Measurements from ENCODE around the gene TMEM44.

TMEM44 gene, protein sequence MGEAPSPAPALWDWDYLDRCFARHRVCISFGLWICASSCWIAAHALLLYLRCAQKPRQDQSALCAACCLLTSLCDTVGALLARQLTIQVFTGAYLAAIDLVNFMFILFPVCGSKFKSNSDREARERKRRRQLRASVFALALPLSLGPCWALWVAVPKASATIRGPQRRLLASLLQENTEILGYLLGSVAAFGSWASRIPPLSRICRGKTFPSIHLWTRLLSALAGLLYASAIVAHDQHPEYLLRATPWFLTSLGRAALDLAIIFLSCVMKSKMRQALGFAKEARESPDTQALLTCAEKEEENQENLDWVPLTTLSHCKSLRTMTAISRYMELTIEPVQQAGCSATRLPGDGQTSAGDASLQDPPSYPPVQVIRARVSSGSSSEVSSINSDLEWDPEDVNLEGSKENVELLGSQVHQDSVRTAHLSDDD

DNA sequence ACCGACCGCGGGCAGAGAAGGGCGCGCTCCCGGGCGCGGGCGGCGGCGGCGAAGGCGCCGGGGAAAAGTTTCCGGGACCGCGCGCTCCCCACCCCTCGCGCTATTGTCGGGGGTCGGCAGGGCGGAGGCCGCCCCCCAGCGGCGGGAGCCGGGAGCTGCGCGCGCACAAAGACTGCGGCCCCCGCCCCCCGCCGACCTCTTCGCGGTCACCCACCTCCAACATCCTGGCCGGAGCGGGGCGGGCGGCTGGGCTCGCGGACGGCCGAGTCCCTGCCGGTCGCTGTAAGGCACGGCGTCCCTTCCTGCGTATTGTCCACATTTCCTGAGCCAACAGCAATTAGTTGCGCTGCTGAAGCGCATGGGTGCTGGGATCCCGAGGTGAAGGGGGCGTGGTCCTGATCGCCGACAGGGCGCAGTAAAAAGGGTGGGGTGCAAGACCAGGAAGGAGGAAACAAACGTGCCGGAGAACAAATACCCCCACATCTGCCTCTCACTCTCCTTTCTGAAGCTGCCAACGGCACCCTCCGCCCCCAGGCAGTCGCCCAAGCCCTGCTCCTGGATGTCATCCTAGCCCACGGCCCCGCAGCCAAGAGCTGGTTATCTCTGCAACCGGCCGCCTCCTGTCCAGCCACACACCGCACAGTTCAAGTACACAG lies at the start of gene TMEM44:
Gene TMEM44, minus strand, starts transcription at position 71 of the 656 bp plus-strand sequence. CDS start 204 bp downstream, outside the sequence.
- Mint-ChIP-seq H3K4me1 (ENCODE audit: low read depth) (peaks cover 6% of the 10 kb centered on the region), H3K36me3 (no peaks in the 10 kb centered on the region), H3K27ac (no peak within 1 kb of the TSS), H3K4me3 (peak within 1 kb of the TSS; percentile 86), H3K27me3 (no peaks in the 10 kb centered on the region), H3K9me3 (ENCODE audit: low read depth) (no peaks in the 10 kb centered on the region)

DNA sequence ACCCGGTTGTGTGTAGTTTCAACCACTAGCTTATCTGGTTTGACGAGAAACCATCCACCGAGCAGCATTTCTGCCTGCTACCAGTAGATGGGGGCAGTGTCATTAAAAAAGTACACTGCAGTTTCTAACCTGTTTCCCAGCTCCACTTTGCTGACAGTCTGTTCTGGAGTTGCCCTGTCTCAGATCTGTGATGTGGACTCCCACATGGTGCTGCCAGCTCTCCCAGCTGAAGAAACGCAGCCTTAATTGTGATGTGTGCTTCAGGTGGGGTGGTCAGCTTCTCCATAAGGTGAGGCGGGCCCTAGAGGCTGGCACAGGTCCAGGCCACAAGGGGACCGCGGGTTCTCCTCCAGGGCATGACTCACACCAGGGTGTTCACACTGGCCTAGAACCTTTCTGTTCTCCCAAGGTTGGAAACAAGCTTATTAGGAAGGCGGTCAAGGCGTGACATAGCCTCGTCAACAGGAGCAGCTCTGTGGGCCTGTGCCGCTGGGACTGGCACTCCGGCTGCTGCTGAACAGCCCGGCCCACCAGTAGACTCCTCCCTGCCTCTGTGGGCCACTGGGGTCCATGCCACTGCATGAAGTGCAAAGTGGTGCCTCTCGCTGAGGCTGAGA lies 49.6 kb upstream of the TMEM44 start:
- Mint-ChIP-seq H3K4me1 (ENCODE audit: low read depth) (peaks cover 35% of the 10 kb centered on the region), H3K27me3 (no peaks in the 10 kb centered on the region), H3K27ac (no peak overlapping the region), H3K36me3 (no peaks in the 10 kb centered on the region), H3K9me3 (ENCODE audit: low read depth) (no peaks in the 10 kb centered on the region), H3K4me3 (no peak overlapping the region)

DNA sequence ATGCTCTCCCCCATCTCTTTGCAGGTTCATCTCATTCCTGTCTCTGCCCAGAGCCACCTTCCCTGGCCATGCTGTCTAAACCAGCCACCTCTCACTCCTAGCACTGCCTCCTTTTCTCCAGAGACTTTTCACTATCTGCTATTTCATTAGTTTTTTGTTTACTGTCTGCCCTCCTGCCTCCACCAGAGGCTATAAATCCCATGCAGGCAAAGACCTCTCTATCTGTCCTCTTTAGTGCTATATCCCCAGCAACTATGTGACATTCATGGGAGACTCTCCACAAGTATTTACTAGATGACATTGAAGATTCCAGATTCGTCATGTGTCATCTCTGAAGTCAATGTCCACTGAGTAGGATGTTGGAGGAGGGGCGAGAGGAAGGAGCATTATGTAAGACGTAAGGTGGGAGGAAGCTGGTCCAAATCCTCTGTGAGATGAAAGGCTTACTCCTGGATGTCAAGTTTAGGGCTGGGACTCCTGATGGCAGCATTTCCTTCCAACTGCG lies 49.0 kb upstream of the TMEM44 start:
- H3K27ac Mint-ChIP-seq: no peak overlapping the region
- peaks cover 33% of the 10 kb centered on the region for H3K4me1 Mint-ChIP-seq (ENCODE audit: low read depth)
- no peaks in the 10 kb centered on the region for H3K36me3 Mint-ChIP-seq
- no peaks in the 10 kb centered on the region for H3K9me3 Mint-ChIP-seq (ENCODE audit: low read depth)
- no peaks in the 10 kb centered on the region for H3K27me3 Mint-ChIP-seq
- no peak overlapping the region for H3K4me3 Mint-ChIP-seq

DNA sequence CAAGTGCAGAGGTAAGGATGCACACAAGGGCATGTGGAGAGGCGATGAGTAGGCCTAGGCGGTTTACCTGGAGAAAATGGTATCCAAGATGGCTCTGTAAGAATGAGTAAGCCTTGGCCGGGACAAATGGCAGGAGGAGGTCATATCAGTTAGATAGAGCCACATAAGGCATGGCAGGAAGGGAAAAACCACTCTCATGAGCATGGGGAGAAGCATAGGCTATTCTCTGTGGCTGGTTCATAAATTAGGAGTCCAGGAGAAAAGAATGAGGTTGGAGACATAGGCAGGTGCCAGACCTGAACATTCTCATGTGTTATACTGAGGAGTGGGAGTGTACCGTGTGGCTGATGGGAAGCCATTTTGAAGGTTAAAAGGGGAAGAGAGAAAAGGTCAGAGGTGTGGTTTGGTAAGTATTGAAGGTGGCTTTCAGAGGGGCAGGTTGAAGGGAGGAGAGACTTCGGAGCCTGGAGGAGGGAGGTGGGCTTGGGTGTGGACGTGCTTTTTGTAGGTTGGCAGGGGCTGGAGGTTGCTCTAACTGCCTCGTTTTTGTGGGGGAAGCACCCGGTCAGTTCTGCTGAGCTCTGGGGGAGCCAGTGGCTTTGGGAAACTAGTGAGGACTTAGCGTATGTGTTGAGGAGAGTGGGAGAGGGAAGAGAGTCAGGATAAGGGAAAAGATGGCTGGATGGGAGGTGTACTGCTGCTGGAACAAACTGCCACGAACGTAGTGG lies 47.8 kb upstream of the TMEM44 start:
- no peak overlapping the region for H3K27ac Mint-ChIP-seq
- H3K36me3 Mint-ChIP-seq: no peaks in the 10 kb centered on the region
- peaks cover 36% of the 10 kb centered on the region for H3K4me1 Mint-ChIP-seq (ENCODE audit: low read depth)
- H3K27me3 Mint-ChIP-seq: no peaks in the 10 kb centered on the region
- no peak overlapping the region for H3K4me3 Mint-ChIP-seq
- H3K9me3 Mint-ChIP-seq (ENCODE audit: low read depth): no peaks in the 10 kb centered on the region

DNA sequence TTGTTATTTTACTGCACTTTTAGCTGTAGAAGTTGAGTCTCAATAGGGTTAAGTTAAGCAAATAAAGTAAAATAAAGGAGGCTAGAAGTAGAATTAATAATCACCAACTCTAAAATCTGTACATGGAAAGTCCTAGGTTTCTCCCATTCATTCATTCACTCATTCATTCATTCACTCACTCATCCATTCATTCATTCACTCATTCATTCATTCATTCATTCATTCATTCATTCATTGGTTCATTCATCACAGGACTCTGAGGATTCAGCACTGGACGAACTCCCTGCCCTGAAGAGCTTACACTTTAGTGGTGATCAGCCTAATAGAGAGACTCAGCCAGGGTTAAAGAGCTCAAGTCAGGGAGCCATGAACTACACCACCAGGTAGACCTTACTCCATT lies 43.3 kb upstream of the TMEM44 start:
- H3K27me3 Mint-ChIP-seq: no peaks in the 10 kb centered on the region
- H3K27ac Mint-ChIP-seq: peak overlapping the region; percentile 41
- peak overlapping the region; percentile 48 for H3K4me3 Mint-ChIP-seq
- H3K4me1 Mint-ChIP-seq (ENCODE audit: low read depth): peaks cover 26% of the 10 kb centered on the region
- H3K9me3 Mint-ChIP-seq (ENCODE audit: low read depth): no peaks in the 10 kb centered on the region
- H3K36me3 Mint-ChIP-seq: no peaks in the 10 kb centered on the region

DNA sequence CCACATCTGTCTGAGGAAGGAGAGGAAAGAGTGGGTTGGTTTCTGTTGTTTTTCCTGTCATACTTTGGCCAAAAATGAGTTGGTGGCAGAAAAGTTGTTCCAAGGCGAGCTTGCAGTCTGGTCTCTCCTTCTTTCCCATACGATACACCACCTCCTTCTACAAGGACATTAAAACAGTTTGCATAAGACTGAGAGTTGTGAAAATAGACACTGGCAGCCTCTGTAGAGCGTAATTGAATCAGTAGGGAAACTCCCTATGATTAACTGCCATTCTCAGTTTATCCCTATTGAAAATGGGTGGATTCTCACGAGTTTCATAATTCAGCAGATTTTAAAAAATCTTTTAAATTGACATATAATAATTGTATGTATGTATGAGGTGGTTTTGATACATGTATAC lies 42.5 kb upstream of the TMEM44 start:
- H3K36me3 Mint-ChIP-seq: no peaks in the 10 kb centered on the region
- peak overlapping the region; percentile 55 for H3K4me3 Mint-ChIP-seq
- no peaks in the 10 kb centered on the region for H3K27me3 Mint-ChIP-seq
- H3K4me1 Mint-ChIP-seq (ENCODE audit: low read depth): peaks cover 33% of the 10 kb centered on the region
- H3K9me3 Mint-ChIP-seq (ENCODE audit: low read depth): no peaks in the 10 kb centered on the region
- H3K27ac Mint-ChIP-seq: peak overlapping the region; percentile 81

DNA sequence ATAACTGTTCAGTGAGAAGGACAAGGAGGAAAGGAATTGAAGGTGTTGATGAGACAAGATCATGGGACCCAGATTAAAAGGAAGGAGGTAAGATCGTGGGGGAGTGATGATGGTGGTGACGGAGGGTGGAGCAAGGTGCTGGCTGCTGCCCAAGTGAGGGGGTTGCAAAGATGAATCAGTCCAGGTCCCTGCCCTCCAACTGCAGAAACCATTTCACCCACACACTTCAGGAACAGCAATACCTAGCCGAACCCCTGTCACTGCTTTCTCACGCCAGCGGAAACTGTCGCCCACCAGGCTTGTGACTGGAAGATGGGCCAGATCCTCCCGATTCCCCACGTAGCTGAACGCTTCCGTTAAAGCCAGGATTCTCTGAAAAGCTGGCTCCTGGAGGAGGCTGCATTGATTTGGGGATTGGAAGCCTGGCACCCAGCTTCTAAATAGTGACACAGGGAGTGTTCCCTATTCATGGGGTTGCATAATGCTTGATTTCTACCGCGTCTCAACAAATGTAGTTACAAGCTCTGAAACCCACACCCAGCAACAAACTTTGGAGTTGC lies 41.9 kb upstream of the TMEM44 start:
- peak overlapping the region; percentile 81 for H3K27ac Mint-ChIP-seq
- H3K27me3 Mint-ChIP-seq: no peaks in the 10 kb centered on the region
- peak overlapping the region; percentile 63 for H3K4me3 Mint-ChIP-seq
- no peaks in the 10 kb centered on the region for H3K36me3 Mint-ChIP-seq
- H3K4me1 Mint-ChIP-seq (ENCODE audit: low read depth): peaks cover 38% of the 10 kb centered on the region
- H3K9me3 Mint-ChIP-seq (ENCODE audit: low read depth): no peaks in the 10 kb centered on the region

DNA sequence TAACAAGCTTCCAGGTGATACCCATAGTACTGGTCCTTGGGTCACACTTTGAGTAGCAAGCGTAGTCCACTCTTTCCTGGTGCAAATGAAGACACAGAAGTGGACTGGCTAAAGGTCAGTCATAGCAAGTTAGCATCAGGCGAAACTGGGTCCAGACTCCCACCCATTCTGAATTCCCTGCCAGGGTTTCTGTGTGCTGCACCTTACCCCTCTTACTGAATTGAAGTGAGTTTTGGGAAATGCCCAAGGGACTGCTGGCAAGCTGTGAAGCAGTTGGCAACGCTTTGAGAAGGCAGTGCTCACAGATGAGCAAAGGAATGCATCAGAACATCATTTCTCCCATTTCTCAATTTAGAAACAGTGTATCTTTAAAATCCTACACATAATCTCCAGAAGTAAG lies 40.5 kb upstream of the TMEM44 start:
- H3K27ac Mint-ChIP-seq: peak overlapping the region; percentile 64
- peak overlapping the region; percentile 32 for H3K4me3 Mint-ChIP-seq
- peaks cover 48% of the 10 kb centered on the region for H3K4me1 Mint-ChIP-seq (ENCODE audit: low read depth)

DNA sequence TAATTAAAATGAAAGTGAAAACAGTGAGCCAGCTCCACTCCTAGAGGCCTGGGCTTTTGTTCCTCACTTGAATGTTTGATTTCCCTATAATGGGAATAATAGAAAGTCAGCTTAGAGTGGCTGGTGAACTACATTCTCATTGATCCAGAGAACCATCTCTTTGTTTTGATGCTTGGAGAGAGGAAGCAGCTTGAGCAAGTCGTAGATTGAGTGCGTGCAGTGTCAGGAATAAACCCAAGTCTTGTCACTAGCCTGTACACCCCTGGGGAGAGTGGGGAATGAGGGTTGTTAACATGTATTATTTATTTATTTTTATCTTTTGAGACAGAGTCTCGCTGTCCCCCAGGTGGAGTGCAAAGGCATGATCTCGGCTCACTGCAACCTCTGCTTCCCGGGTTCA lies 39.7 kb upstream of the TMEM44 start:
- peak overlapping the region; percentile 99 for H3K4me3 Mint-ChIP-seq
- H3K9me3 Mint-ChIP-seq (ENCODE audit: low read depth): no peaks in the 10 kb centered on the region
- no peaks in the 10 kb centered on the region for H3K27me3 Mint-ChIP-seq
- H3K27ac Mint-ChIP-seq: peak overlapping the region; percentile 99
- peaks cover 5% of the 10 kb centered on the region for H3K36me3 Mint-ChIP-seq
- H3K4me1 Mint-ChIP-seq (ENCODE audit: low read depth): peaks cover 53% of the 10 kb centered on the region

More for the DNA sequence above, 40.5 kb upstream of the TMEM44 start:
- H3K9me3 Mint-ChIP-seq (ENCODE audit: low read depth): no peaks in the 10 kb centered on the region
- peaks cover under 1% of the 10 kb centered on the region for H3K36me3 Mint-ChIP-seq
- no peaks in the 10 kb centered on the region for H3K27me3 Mint-ChIP-seq

DNA sequence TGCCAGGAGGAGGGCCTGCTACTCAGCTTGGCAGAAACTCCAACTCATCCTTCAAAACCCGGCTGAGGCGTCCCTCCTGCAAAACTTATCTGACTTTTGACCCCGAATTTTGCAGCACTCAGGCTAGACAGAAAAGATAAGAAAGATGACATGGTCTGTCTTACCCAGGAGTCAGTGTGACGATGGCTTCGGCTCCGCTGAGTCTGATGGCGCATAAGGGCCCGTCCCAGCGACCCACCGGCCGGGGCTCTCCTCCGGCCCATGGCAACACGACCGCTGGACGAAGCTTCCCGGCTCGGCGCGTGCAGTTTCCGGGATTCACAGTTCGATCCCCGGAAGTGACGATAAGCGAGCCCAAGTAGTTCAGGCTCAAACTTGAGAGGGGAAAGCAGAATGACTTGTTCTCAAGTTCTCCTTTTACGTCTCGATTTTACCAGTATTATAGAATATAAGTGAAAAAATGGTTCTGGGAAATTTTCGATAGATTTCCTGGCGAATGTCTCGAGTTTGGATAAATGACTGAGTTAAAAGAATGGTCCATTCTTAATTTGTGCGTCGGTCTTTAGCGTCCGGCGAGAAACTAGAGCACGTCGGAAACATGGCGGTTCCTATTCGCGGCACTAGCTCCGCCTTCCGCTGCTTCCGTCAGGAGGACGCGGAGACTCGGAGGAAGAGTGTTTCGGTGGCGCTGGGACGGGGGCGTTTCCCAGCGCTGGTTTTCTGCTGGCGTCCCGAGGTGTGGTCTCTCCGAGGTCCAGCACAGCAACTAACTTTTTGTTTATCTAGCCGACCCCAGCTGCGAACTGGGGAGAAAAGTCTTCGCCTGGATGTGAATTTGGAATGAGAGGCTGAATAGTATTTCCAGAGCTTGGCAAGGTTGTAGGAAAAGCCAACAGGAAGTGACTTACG lies 38.9 kb upstream of the TMEM44 start, which contains the start of gene LSG1:
Gene LSG1, minus strand, starts transcription at position 292 of the 909 bp plus-strand sequence. Its CDS starts 29 bp downstream, at position 263.
- H3K27me3 Mint-ChIP-seq: no peaks in the 10 kb centered on the region
- peaks cover 5% of the 10 kb centered on the region for H3K36me3 Mint-ChIP-seq
- no peaks in the 10 kb centered on the region for H3K9me3 Mint-ChIP-seq (ENCODE audit: low read depth)
- H3K4me1 Mint-ChIP-seq (ENCODE audit: low read depth): peaks cover 56% of the 10 kb centered on the region
- peak within 1 kb of the TSS; percentile 99 for H3K4me3 Mint-ChIP-seq
- H3K27ac Mint-ChIP-seq: peak within 1 kb of the TSS; percentile 99

DNA sequence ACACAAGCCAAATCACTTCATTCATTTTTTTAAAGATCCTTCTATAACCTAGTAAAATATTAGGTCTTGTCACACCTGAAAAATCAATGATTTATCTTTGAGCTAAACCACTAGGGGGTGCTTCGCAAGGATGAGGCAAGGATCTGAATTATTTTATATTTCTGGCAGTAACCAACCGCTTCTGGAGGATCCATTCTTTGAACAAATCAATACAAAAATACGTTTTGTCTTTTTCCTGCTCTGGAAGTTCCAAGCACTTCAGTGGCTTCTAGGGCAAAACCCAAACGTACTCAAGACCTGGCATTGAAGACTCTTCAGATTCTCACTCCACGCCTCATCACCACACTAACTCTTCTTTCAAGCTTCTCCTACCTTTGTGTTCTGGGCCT lies 38.3 kb upstream of the TMEM44 start:
- Mint-ChIP-seq H3K27me3 (no peaks in the 10 kb centered on the region), H3K27ac (peak overlapping the region; percentile 99), H3K9me3 (ENCODE audit: low read depth) (no peaks in the 10 kb centered on the region), H3K36me3 (peaks cover 5% of the 10 kb centered on the region), H3K4me3 (peak overlapping the region; percentile 99), H3K4me1 (ENCODE audit: low read depth) (peaks cover 54% of the 10 kb centered on the region)

DNA sequence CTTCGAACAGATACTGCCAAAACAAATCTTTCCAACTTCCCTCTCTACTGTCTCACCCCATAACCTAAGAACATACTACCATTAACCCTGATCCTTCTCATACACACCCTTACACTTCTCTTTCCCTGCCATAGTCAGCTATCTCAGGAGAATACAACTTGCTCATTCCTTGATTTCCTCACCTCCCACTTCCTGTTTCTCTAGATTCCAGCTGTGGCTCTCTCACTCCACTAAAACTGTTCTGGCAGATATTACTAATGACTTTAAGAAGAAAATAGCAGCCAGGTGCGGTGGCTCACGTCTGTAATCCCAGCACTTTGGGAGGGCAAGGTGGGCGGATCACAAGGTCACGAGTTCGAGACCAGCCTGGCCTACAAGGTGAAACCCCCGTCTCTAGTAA lies 34.1 kb upstream of the TMEM44 start:
- no peaks in the 10 kb centered on the region for H3K9me3 Mint-ChIP-seq (ENCODE audit: low read depth)
- H3K27me3 Mint-ChIP-seq: no peaks in the 10 kb centered on the region
- H3K36me3 Mint-ChIP-seq: peaks cover 8% of the 10 kb centered on the region
- peaks cover 33% of the 10 kb centered on the region for H3K4me1 Mint-ChIP-seq (ENCODE audit: low read depth)
- H3K4me3 Mint-ChIP-seq: no peak overlapping the region
- no peak overlapping the region for H3K27ac Mint-ChIP-seq

DNA sequence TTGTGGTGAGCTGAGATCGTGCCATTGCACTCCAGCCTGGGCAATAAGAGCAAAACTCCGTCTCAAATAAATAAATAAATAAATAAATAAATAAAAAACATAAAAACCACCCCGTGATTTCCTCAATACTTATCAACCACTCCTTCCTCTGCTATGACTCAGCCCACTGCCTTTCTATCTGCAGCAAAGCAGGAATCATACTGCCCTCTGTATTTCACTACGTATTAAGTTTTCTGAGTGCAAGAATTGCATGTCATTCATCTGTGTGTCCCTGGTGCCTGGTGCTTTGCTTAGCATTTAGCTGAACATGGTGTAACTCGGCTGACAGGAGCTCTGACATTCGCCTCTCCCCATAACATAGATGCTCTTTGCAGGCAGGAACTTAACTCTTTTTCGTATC lies 31.6 kb upstream of the TMEM44 start:
- H3K36me3 Mint-ChIP-seq: peaks cover 13% of the 10 kb centered on the region
- H3K27me3 Mint-ChIP-seq: no peaks in the 10 kb centered on the region
- no peak overlapping the region for H3K27ac Mint-ChIP-seq
- no peak overlapping the region for H3K4me3 Mint-ChIP-seq
- H3K9me3 Mint-ChIP-seq (ENCODE audit: low read depth): no peaks in the 10 kb centered on the region
- H3K4me1 Mint-ChIP-seq (ENCODE audit: low read depth): peaks cover 34% of the 10 kb centered on the region
